Effector CD4-positive, alpha-beta T cell (primary cell): ENCODE results near the gene NXPH4.

Experiments used
- DNase-seq: peaks from one replicate; pipeline ENCODE4 v3.0.0-alpha.2; 2020

NXPH4 gene

GRCh38 chr12:57219993-57220754, 3.6 kb downstream of the NXPH4 start:
- no peak for DNase-seq

GRCh38 chr12:57220770-57221168, 4.2 kb downstream of the NXPH4 start:
- DNase-seq: no peak

- no peak for DNase-seq
Observed at GRCh38 chr12:57221169-57221917, 4.7 kb downstream of the NXPH4 start.

- DNase-seq: no peak
Observed at GRCh38 chr12:57222286-57223190, 5.9 kb downstream of the NXPH4 start.

GRCh38 chr12:57223191-57224165, 6.9 kb downstream of the NXPH4 start:
- DNase-seq: no peak

GRCh38 chr12:57224278-57224972, 7.8 kb downstream of the NXPH4 start:
- DNase-seq: no peak

- DNase-seq: peak; percentile 69
Observed at GRCh38 chr12:57224973-57225679, 8.5 kb downstream of the NXPH4 start.

GRCh38 chr12:57225680-57226210, 9.2 kb downstream of the NXPH4 start:
- no peak for DNase-seq

GRCh38 chr12:57226588-57227314, 10.2 kb downstream of the NXPH4 start:
- DNase-seq: no peak

GRCh38 chr12:57227315-57228115, 10.9 kb downstream of the NXPH4 start:
- DNase-seq: no peak

- DNase-seq: no peak
Observed at GRCh38 chr12:57229046-57229633, 12.5 kb downstream of the NXPH4 start.

- DNase-seq: peak; percentile 88
Observed at GRCh38 chr12:57229634-57230380, 13.2 kb downstream of the NXPH4 start, which contains the start of gene SHMT2. SHMT2 (plus strand) TSS chr12:57229711; CDS start chr12:57229779, 68 bp downstream.

GRCh38 chr12:57230381-57231155, 14.0 kb downstream of the NXPH4 start:
- DNase-seq: no peak

- no peak for DNase-seq
Observed at GRCh38 chr12:57231276-57232021, 14.9 kb downstream of the NXPH4 start.

- no peak for DNase-seq
Observed at GRCh38 chr12:57232156-57232756, 15.7 kb downstream of the NXPH4 start.
